ENCODE measurements around the gene FXR2.

Gene FXR2

DNA sequence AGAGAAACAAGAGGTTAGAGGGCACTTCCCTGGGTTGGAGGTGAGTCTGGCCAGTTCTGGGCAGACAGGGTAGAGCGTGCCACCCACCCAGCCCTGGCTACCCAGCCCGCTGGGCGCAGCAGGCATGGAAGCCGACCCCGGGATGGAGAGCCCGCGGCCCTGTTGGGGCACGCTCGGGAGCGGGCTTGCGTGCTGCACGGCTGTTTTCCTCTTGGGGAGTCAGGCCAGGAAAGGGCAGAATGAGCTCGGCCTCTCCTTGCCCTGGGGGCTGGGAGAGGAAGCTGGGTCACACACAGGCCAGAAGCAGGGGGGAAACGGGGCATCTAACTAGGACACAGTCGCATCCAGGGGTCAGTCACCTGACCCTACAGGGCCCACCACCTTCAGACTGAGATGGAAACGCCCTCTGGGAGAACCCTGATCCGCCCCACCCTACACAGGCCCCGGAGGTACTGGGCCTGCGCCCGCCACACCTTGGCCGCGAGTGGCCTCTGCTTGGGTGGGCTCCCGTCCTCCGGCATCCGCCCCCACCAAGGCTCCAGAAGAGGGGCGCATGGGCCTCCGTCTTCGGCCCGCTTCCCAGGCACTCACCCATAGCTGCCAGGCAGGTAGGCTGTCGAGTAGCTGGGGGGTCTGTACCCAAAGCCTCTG is 26.0 kb downstream of the FXR2 start:
- FAIRE-seq (no peak), DNase-seq (ENCODE audit: insufficient read length, low spot score) (no peak)
- no peak for TF ChIP-seq POLR2A (IDR thresholded peaks at IDR 0.05; ENCODE audit: low read depth, low read length)

DNA sequence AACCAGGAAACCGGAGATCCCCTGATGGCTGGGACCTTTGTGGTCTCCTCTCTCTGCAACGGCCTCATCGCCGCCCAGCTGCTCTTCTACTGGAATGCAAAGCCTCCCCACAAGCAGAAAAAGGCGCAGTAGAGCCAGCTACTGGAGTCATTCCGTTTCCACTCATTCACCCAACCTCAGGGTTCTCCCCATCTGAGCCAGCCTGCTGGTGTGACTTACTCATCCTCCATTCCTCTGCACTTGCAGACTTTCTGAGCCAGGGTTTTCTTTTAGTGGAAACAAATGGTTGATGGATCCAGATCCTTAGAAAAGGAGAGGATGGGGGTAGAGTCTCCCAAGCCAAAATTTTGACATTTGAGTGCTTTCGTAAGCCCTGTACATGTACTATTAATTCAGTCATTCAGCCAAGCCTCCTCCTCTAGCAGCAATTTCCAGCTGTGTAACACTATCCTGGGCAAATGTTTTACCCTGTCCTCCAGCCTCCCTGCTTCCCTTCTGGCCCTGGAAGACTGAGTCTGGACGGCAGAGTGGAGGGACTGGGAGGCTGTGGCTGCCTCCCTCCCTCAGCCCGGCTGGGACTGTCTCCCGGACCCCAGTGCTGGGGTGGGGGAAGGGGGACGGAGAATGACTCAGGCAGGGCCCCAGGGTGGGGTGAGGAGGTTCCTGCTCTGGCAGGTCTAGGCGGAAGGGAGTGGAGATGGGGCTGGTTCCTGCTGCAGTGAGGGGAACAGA is 27.1 kb downstream of the FXR2 start:
- FAIRE-seq, result no peak
- peak; percentile 64 for DNase-seq (ENCODE audit: insufficient read length, low spot score)
- no peak for TF ChIP-seq POLR2A (IDR thresholded peaks at IDR 0.05; ENCODE audit: low read depth, low read length)

DNA sequence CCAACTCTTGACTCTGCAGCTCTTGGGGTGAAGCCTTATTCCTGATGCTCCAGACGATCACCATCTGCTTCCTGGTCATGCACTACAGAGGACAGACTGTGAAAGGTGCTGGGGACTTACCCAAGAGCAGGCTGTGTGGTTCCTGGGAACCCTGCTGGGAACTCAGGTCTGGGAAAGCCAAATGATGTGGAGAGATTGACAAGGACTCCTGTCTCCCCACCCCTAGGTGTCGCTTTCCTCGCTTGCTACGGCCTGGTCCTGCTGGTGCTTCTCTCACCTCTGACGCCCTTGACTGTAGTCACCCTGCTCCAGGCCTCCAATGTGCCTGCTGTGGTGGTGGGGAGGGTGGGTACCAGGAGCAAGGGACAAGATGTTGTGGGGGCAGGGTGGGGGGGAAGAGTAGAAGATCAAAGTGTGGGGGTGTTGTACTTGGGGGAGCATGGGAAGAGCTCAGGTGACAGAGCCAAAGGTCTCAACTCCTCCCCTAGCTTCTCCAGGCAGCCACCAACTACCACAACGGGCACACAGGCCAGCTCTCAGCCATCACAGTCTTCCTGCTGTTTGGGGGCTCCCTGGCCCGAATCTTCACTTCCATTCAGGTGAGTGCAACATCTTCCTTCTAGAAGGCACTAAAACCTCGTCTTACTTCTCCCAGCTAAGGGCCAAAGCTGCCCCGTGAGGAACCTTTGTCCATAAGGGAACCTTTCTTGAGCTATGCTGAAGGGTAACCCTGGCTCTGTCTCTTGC is 27.9 kb downstream of the FXR2 start:
- no peak for TF ChIP-seq POLR2A (IDR thresholded peaks at IDR 0.05; ENCODE audit: low read depth, low read length)
- FAIRE-seq (no peak), DNase-seq (ENCODE audit: insufficient read length, low spot score) (no peak)

DNA sequence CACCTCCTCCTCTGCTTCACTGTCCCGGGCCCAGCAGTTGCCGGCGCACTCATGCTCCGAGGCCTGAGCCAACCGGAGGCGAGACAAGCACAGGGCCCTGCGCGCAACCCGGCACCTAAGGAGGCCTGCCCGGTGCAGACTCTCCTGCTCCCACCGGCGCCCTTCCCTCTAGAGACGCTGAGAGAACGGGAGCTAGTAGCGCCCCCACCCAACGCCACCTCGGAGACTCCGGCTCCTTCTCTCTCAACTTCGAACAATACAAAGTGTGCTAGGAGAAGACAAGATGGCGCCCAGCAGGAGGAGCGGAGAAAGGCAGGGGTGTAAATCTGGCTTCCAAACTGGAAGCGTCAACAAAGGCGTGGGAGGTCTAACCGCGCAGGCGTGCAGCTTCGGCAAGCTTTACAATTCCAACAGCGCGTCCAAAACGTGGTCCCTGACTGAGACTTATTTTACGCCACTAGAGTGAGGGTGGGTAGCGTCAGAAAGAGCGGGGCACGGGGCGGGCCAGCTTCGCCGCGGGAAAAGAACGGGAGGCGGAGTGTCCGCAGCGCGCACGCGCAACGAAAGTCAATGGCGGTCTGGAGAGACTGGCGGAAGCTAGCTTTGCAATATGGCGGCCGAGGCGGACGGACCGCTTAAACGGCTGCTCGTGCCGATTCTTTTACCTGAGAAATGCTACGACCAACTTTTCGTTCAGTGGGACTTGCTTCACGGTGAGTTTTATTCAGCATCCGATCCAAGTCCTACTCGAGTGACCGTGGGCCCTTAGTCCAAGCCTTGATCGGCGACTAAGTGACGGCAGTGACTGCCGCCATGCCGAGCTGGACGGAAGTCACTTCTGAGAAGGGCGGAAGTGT is 31.2 kb downstream of the FXR2 start, which contains the start of gene MPDU1:
Gene MPDU1 (plus strand): TSS at position 600 of the 857 bp plus-strand sequence. CDS start 11 bp downstream, at position 611.
- DNase-seq (ENCODE audit: insufficient read length, low spot score) (no peak), FAIRE-seq (no peak)
- peak; percentile 72; the same call in 1 of the 2 replicates for TF ChIP-seq POLR2A (IDR thresholded peaks at IDR 0.05; ENCODE audit: low read depth, low read length)

DNA sequence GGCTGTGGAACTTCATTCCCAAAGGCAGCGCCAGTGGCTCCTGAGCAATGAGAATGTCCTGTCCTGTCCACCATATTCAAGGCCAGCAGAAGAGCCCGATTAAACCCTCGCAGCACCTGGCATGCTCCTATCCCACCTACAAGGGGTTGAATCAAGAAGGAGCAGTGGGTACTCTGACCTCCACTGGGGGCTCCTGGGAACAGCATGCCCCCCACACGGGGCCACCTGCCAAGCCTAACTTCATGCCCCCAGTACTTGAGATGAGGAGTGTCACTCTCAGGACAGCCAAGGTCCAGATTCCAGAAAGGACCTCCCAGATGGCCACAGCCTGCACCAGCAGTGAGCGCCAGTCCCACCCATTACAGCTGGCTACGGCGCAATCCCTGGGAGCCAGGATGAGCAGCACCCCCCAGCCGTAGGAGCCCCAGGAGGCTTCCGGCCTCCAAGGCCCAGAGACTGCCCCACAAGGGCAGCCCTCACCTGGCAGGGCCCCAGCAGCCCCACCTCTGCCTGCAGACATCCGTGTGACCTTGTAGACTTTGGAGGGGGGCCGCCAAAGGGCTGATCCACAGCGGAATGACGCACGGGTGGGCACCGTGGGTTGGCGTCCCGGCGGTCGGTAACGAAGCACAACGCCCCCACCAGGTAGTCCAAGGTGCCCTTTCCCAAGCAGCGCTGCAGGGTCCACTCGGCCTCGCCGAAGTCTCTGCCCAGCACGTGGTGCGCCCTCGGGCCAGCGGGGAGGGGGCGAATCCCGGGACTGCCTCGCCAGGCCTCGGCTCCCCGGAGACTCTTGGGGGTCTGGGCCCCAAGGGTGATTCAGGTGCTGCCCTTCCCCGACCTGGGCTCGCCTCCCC is 32.1 kb downstream of the FXR2 start:
- no peak for FAIRE-seq
- no peak for TF ChIP-seq POLR2A (IDR thresholded peaks at IDR 0.05; ENCODE audit: low read depth, low read length)
- no peak for DNase-seq (ENCODE audit: insufficient read length, low spot score)

DNA sequence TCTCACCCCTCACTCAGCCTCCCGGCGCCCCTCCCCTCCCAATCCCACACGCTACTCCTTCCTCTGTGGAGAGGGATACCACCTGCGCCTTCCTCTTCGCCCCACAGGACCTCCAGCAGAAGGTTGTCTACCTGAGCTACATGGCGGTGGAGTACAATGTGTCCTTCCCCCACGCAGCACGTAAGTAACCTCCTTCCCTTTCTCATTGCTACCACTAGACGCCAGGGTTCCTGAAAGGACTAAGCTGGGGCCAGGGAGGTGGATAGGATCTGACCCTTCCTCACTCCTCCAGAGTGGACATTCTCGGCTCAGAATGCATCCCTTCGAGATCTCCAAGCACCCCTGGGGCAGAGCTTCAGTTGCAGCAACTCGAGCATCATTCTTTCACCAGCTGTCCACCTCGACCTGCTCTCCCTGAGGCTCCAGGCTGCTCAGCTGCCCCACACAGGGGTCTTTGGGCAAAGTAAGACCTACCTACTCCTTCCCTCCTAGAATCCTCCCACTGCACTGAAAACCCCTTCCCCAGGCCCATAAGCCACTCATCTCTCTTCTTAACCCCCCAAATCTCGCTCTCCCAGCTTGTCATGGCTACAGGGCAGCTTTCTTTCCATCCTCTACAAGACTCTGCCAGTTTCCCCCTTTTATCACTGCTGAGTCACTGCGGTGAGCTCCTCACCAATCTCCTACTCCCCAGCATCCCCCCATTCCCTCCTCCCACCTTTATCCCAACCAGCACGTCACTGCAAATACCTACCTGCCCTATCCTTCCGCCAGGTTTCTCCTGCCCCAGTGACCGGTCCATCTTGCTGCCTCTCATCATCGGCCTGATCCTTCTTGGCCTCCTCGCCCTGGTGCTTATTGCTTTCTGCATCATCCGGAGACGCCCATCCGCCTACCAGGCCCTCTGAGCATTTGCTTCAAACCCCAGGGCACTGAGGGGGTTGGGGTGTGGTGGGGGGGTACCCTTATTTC is 33.8 kb downstream of the FXR2 start:
- TF ChIP-seq POLR2A (IDR thresholded peaks at IDR 0.05; ENCODE audit: low read depth, low read length), result 0 out of 2 replicates have a peak, but pooled peaks have one; percentile 12
- DNase-seq (ENCODE audit: insufficient read length, low spot score), result no peak
- FAIRE-seq, result no peak

DNA sequence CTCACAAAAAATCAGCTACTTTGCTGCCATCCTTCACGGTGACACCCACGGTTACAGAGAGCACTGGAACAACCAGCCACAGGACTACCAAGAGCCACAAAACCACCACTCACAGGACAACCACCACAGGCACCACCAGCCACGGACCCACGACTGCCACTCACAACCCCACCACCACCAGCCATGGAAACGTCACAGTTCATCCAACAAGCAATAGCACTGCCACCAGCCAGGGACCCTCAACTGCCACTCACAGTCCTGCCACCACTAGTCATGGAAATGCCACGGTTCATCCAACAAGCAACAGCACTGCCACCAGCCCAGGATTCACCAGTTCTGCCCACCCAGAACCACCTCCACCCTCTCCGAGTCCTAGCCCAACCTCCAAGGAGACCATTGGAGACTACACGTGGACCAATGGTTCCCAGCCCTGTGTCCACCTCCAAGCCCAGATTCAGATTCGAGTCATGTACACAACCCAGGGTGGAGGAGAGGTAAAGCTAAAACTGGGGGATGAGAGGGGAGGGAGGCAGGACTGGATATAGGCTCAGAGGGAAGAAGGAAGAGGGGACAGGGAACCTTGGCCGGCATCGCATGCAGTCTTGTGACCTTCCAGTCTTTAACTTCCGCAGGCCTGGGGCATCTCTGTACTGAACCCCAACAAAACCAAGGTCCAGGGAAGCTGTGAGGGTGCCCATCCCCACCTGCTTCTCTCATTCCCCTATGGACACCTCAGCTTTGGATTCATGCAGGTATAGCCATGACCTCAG is 34.7 kb downstream of the FXR2 start:
- TF ChIP-seq POLR2A (IDR thresholded peaks at IDR 0.05; ENCODE audit: low read depth, low read length), result no peak
- FAIRE-seq, result no peak
- DNase-seq (ENCODE audit: insufficient read length, low spot score), result no peak

DNA sequence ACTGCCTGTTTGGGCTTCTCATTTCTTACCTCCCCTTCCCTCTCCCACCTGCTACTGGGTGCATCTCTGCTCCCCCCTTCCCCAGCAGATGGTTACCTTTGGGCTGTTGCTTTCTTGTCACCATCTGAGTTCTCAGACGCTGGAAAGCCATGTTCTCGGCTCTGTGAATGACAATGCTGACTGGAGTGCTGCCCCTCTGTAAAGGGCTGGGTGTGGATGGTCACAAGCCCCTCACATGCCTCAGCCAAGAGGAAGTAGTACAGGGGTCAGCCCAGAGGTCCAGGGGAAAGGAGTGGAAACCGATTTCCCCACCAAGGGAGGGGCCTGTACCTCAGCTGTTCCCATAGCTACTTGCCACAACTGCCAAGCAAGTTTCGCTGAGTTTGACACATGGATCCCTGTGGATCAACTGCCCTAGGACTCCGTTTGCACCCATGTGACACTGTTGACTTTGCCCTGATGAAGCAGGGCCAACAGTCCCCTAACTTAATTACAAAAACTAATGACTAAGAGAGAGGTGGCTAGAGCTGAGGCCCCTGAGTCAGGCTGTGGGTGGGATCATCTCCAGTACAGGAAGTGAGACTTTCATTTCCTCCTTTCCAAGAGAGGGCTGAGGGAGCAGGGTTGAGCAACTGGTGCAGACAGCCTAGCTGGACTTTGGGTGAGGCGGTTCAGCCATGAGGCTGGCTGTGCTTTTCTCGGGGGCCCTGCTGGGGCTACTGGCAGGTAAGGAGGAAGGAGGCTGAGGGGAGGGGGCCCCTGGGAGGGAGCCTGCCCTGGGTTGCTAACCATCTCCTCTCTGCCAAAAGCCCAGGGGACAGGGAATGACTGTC is 35.5 kb downstream of the FXR2 start, which contains the start of gene CD68:
Gene CD68 (plus strand): TSS at position 638 of the 833 bp plus-strand sequence. CDS start 40 bp downstream, at position 678.
- FAIRE-seq (peak; percentile 73), DNase-seq (ENCODE audit: insufficient read length, low spot score) (peak; percentile 92)
- peak; percentile 53; the same call in 1 of the 2 replicates for TF ChIP-seq POLR2A (IDR thresholded peaks at IDR 0.05; ENCODE audit: low read depth, low read length)

DNA sequence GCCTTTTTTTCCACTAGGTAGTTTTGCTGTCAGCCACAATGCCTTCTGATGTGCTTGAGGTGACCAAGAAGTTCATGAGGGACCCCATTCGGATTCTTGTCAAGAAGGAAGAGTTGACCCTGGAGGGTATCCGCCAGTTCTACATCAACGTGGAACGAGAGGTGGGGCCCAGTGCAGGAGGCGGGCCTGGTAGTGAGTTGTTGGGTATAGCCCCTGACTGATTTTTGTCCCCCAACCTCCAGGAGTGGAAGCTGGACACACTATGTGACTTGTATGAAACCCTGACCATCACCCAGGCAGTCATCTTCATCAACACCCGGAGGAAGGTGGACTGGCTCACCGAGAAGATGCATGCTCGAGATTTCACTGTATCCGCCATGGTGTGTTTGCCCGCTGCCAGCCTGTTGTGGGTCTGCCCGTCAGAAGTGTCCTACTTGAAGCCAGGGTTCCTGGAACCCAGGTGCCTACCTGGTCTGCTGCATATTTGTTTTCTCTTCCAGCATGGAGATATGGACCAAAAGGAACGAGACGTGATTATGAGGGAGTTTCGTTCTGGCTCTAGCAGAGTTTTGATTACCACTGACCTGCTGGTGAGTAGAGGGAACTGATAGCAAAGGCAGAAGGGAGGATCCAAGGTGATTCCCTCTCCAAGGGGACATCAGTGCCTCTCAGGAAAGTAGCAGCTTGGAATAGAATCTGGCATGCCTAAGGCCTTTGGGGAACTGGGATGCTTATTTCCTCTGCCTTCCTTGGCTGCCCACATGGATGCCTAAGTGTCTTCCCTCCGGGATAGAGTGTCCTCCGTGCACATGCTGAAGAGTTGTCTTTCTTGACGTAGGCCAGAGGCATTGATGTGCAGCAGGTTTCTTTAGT is 37.1 kb downstream of the FXR2 start:
- FAIRE-seq, result no peak
- DNase-seq (ENCODE audit: insufficient read length, low spot score), result no peak

More for the DNA sequence above, 37.1 kb downstream of the FXR2 start:
- TF ChIP-seq POLR2A (IDR thresholded peaks at IDR 0.05; ENCODE audit: low read depth, low read length), result no peak
